ENCODE data around the gene C1RL. TPM values are rescaled to one million over a fixed set of nuclear protein-coding genes. Genes with fewer than 3 reads are reported as not detected.
"Not testable (repeated sequence)": the region's sequence is repeated elsewhere in the genome, so short reads cannot be mapped to it uniquely, and the experiment has no call there.

Gene C1RL
- total RNA-seq, 1 donor from 2014 or later: 10.9 TPM

DNA sequence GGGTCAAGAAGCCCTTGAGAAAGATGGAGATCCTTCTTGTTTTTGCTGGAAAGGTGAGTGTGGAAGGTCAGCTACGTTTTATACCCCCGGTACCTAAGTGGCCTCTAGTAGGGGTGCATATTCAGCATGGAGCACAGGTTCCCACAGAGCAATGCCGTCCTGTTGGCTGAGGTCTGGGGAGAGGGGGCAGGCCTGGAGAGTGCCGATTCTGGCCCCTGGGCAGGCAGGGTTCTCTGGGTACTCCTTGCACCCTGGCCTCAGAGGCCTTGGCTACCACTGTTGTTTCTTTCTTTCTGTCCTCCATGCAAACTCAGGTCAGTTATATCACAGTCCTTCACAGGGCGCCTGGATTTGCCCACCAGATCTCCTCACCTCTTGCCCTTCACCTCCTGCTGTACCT lies 11.2 kb upstream of the C1RL start:
- intact Hi-C loops (cut with micrococcal nuclease): no loop called here
- no peak for DNase-seq
- no peak for ATAC-seq

DNA sequence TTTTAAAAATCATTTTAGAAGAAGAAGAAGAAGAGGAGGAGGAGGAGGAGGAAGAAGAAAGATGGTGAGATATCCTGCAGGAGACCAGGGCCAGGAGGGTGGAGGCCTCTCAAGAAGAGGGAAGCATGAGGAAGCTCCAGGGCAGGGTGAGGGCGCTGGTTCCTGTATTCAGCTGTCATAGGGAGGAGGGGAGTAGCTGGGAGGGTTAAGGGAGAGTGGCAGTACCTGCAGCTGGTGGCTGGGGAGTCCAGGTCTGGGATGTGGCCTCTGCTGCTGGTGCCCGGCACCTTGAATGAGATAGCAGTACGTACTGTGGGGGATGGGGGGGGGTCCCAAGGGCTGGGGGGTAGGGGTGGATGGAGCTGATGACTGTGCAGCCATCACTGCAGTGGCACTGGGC lies 9.9 kb upstream of the C1RL start:
- DNase-seq: no peak
- intact Hi-C loops (cut with micrococcal nuclease): loop anchor here (10.0 kb wide), 1 partner anchor 54 kb away; the partner anchor contains the start of gene C1S
- no peak for ATAC-seq

DNA sequence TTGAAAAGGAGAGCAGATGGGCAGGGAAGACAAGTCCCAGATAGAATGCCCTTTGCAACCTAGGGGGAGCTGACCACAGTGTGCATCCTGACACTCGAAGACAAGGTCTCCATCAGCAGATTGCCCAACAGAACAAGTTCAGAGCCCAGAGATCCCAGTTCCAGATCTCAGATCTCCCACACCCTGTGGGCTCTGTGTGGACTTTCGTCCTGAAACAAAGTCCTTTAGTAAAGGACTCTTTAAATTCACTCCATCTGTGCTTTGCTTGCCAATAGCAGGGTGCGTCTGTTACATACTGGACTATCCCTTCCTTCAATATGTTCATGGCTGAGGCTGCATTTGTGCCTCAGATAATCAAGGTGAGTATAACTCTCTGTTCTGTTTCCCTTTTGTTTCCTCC lies 8.7 kb upstream of the C1RL start:
- DNase-seq (no peak), ATAC-seq (no peak)
- intact Hi-C loops (cut with micrococcal nuclease): loop anchor here (10.0 kb wide), 1 partner anchor 53 kb away; the partner anchor contains the start of gene C1S

DNA sequence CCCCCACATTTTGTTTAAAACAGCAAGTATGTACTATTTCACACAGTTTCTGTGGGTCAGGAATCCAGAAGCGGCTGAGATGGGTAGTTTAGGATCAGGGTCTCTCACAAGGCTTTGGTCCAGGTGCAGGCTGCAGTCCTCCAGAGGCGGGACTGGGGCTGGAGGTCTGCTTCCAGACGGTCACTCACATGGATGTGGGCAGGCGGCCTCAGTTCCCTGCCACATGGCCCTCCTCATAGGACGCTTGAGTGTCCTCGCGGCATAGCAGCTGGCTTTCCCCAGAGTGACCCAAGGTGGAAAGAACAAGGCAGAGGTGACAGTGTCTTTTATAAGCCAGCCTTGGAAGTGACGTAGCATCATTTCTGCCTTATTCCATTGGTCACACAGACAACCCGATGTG lies 7.9 kb upstream of the C1RL start:
- DNase-seq (no peak), ATAC-seq (no peak)
- intact Hi-C loops (cut with micrococcal nuclease): loop anchor here (10.0 kb wide), 1 partner anchor 52 kb away; the partner anchor contains the start of gene C1S

DNA sequence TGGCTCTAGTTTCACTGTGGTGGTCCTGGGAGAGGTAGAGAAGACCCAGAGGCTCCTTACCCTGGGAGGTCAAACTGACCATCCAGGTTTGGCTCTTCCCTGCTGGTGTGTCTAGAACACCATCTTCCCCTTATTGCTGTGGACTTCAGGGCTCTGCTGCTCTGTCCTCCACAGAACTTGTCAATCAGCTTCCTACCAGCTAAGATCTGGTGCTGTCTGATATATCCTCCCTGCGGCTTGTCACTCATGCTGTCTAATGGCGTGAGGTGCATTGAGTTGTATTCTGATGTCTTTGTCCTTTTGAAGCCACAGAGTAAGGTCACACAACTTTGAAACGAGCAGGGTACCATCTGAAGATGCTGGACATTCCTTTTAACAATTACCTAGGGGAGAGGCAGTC lies 7.2 kb upstream of the C1RL start:
- intact Hi-C loops (cut with micrococcal nuclease): loop anchor here (10.0 kb wide), 1 partner anchor 51 kb away; the partner anchor contains the start of gene C1S
- no peak for ATAC-seq
- DNase-seq: no peak

DNA sequence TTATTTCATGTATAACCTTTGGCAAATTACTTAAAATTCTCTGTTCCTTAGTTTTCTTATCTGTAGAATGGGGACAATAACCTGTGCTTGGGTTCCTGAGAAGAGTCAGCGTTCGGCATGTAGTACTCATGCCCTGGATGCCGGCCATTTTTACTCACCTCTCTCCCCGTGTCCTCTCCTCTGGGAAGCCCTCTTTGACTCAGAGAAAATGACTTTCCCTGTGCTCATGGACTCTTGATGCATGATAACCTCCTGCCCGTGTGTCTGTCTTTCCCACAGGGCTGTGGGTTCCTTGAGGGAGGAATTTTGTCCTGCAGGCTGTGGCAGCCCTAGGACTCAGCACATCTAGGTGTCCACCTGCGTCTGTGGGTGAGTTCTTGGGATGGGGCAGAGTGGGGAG lies 5.8 kb upstream of the C1RL start:
- ATAC-seq: no peak
- intact Hi-C loops (cut with micrococcal nuclease): loop anchor here (10.0 kb wide), 1 partner anchor 50 kb away; the partner anchor contains the start of gene C1S
- DNase-seq: no peak

DNA sequence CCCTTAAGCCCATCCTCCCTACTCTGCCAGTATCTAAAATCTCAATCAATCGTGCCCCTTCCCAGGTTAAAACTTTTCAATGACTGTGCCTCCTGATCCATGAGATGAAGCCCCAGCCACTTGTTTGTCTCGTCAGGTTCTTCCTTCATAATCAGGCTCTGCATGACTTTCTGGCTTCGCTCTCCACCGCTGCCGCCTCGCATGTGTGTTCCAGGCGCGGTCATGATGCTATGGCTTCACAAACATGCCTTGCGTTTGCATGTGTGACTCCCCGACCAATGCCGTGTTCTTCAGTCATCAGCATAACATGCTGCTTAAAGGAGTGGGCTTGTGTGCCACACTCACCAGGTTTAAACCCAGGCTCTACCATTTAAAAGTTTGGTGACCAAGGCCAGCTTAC lies 5.0 kb upstream of the C1RL start:
- ATAC-seq: no peak
- no peak for DNase-seq
- intact Hi-C loops (cut with micrococcal nuclease): loop anchor here (10.0 kb wide), 1 partner anchor 49 kb away; the partner anchor contains the start of gene C1S

DNA sequence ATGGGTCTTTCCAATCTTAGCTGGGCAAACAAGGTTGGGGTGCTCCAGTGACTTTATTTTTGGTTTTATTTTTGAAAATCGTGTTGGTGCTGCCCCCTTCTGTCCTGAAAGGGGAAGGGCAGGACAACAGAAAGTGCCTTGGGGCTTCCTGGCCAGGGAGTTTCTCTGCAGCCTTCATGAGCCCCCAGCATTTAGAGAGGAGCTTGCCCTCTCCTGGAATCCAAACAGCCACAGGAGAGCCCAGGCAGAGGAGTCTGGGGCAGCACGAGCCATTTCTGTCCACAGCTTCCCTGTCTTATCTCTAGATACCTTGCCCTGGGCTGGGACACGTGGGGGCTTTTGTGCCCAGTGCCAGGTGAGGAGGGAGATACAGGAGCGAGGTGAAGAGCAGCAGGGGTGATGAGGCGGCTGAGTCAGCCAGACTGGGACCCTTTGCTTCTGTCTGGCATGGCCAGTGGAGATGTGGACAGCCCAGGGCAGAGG lies 4.4 kb upstream of the C1RL start:
- intact Hi-C loops (cut with micrococcal nuclease): loop anchor here (10.0 kb wide), 1 partner anchor 49 kb away; the partner anchor contains the start of gene C1S
- no peak for DNase-seq
- ATAC-seq: no peak

DNA sequence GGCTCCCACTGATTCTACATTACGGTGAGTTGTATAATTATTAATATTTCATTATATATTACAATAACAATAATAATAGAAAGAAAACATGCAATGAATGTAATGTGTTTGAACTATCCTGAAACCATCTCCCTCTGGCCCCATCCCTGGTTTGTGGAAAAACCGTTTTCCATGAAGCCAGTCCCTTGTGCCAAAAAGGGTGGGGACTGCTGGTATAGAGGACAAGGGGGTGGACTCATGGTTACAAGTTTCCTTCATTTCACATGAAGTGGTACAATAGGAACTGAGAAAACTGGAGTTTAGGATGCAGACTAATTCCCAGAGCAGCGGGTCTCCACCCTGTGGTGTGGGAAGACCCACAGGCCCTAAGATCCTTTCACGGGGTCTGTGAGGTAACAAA lies 3.0 kb upstream of the C1RL start:
- intact Hi-C loops (cut with micrococcal nuclease): loop anchor here (10.0 kb wide), 1 partner anchor 47 kb away; the partner anchor contains the start of gene C1S
- ATAC-seq: no peak
- no peak for DNase-seq

DNA sequence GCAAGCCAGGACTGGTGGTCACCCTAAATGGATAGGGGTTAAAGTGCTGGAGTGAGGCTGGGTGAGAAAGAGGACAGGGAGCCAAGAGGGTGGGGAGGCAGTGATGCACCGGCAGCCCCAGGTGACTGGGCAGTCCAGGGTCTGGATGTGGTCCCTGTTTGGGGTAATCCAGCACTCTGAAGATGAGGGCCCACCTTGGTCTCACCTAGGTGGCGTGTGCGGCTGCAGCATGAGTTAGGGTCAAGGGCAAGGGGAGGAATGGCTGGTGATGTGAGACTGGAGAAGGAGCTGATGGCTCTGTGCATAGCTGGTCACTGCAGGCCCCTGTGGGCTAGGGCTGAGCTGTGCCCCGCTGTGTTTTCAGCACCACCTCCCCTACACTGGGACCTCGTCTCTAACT lies 1.6 kb upstream of the C1RL start:
- intact Hi-C loops (cut with micrococcal nuclease): loop anchor here (10.0 kb wide), 1 partner anchor 46 kb away; the partner anchor contains the start of gene C1S
- DNase-seq (no peak), ATAC-seq (no peak)

DNA sequence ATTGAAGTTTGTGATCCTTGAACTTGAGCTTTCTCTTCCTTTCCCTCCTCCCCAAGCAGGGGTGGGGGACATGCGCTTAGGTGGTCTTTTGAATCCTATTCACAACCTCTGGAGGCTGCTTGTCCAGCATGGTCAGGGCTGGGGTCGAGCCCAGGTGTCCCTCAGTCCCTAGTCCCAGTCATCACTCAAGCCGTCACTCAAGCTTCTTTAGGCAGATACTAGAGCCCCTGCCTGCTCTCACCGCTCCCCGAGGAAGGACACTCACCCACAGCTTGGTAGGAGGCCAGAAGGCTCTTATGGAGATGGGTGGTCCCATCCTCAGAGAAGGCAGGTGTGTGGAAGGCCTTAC lies 532 bp upstream of the C1RL start:
- DNase-seq: no peak
- ATAC-seq: no peak
- intact Hi-C loops (cut with micrococcal nuclease): loop anchor here (10.0 kb wide), 1 partner anchor 155 kb away; the partner anchor contains the start of gene PTPN6

DNA sequence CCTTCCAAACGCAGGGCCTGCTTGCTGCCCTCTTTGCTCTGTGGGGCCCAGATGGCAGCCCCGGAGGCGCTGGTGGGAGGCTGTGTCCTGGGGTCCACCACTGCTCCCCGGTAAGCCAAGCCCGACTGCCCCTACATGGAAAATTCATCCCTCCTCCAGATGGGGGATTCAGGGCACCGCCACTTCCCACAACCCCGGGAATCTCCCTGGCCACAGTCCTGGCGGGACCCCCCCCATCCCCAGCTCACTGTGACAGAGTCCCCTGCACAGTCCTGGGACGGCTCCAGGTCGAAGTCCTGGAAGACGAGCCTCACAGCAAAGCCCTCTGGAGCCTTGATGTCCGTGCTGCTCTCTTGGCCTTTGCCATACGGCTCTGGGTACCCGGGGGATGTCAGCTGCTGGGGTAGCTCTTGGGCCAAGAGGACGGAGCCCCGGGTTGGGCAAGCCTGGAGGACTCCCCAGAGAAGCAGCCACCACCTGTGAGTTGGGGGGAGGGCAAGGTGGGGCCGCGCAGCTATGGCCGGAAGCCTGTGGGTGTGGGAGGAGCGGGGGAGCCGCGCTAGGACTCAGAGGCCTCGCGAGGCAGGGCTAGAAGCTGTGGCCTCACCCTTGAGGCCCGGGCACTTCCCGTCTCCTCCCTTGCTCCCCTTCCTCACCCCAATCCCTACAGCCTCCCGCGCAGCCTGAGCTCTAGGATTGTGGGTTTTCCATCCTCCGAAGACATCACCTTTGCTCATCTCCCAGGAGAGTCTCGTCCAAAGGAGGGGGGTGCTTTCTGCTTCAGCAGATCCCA lies 815 bp downstream of the C1RL start:
- DNase-seq (peak; percentile 86), ATAC-seq (peak; percentile 88)
- intact Hi-C loops (cut with micrococcal nuclease): loop anchor here (10.0 kb wide), 1 partner anchor 153 kb away; the partner anchor contains the start of gene PTPN6

DNA sequence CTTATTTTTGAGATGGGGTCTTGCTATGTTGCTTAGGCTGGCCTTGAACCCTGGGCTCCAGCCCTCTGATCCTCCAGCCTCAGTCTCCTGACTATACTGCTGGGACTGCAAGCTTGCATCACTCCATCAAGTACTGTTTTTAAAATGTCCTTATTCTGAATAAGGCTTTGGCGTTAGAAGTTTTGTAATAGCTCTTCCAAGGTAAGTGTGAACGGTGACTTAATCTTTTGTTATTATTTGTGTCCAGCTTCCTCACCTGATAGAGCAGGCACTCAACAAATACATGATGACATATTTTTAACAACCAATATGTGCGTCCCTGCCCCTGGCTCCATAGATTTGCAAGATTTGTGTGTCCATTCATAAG lies 1.4 kb downstream of the C1RL start:
- no peak for ATAC-seq
- DNase-seq: no peak
- intact Hi-C loops (cut with micrococcal nuclease): loop anchor here (10.0 kb wide), 1 partner anchor 153 kb away; the partner anchor contains the start of gene PTPN6

DNA sequence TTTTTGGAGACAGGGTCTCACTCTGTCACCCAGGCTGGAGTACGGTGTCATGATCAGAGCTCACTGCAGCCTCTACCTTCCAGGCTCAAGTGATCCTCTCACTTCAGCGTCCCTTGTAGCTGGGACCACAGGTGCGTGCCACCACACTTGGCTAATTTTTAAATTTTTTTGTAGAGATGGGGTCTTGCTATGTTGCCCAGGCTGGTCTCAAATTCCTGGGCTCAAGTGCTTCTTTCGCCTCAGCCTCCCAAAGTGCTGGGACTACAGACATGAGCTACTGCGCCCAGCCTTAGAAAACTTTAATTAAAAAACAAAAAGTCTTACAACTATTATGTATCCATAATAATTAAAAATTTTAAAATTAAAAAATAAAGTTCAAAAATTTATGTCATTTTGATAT lies 1.8 kb downstream of the C1RL start:
- not testable (repeated sequence) for ATAC-seq, DNase-seq
- intact Hi-C loops (cut with micrococcal nuclease): loop anchor here (10.0 kb wide), 1 partner anchor 152 kb away; the partner anchor contains the start of gene PTPN6

DNA sequence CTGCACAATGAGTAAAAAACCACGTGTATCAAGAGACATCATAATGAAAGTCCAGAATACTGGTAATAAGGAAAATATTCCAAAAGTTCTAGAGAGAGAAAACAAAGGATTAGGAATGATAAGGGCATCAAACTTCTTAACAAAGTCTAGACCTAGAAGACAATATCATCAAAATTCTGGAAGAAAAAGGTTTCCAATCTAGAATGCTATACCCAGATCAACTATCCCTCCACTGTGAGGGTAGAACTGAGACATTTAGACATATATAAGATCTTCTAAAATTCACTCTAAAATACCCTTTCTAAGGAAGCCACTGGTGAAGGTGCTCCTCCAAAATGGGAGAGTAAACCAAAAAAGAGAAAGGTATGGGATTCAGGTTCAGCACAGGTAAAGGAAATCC lies 2.9 kb downstream of the C1RL start:
- ATAC-seq (no peak), DNase-seq (no peak)
- intact Hi-C loops (cut with micrococcal nuclease): loop anchor here (10.0 kb wide), 1 partner anchor 151 kb away; the partner anchor contains the start of gene PTPN6

DNA sequence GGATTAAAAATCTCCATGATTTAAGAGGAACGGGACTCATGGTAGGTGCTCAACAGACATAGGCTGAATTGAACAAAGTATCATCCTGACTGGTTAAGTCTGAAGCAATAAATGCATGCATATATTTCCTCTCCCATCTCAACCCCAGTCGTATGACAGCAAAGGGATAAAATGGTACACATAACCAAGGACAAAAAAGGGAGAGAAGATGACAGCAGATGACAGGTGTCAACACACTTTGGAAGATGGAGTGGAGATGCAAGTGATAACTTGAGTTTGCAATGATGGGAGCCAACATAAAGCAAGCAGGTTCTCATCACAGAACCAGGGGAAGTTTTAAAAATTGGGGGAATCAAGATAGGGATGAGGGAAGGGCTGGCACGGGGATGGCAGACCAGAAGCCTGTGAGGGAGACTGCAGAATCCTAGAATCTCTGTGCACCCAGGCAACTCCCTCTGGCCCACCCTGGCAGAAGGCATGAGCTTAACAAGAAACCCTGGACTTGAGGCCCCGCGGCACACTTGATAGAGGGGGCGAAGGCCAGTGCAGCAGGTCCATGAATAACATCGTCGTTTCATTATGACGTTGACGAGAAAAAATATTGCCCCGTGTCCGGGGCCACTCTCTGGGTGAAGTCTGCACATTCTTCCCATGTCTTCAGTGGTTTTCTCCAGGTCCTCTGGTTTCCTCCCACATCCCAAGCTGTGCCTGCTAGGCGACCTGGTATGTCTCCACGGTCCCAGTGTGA lies 5.0 kb downstream of the C1RL start:
- DNase-seq (no peak), ATAC-seq (no peak)
- intact Hi-C loops (cut with micrococcal nuclease): loop anchor here (10.0 kb wide), 1 partner anchor 149 kb away; the partner anchor contains the start of gene PTPN6

DNA sequence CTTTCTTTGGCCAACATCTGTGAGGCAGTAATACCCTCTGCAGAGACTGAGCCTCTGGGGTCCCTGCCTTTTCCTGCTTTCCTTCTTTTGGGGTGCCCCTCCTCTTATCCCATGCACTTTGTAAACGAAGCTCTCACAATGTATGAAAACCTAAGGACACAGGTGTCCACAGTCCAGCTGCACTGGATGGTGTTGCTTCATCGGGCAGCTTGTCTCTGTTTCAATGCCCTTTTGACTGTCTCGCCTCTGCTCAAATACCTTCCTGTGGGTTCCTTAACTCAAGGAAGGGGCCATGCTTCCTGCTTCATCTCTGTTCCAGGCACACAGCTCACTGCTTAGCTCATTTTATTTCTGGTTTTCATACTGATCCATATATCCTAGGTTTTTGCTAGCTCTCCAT lies 6.4 kb downstream of the C1RL start:
- no peak for ATAC-seq
- intact Hi-C loops (cut with micrococcal nuclease): loop anchor here (10.0 kb wide), 1 partner anchor 148 kb away; the partner anchor contains the start of gene PTPN6

DNA sequence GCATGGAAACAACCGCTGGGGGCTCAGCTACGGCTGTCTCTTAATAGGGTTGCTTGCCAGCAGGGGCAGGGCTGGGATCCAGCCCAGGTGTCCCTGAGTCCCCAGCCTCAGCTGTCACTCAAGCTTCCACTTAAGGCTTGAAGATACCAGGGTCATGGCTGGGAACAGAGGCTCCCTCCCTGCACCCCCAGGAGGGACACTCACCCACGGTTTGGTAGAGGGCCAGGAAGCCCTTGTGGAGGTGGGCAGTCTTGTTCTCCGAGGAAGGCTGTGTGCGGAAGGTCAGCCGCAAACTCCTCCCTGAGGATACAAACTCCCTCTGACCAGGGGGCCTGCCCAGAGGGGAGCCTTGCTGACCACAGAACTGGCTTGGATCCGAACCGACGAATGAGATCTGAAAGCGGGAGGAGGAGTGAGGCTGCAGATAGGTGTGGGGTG lies 7.3 kb downstream of the C1RL start:
- ATAC-seq (peak; percentile 54), DNase-seq (no peak)
- intact Hi-C loops (cut with micrococcal nuclease): loop anchor here (10.0 kb wide), 1 partner anchor 147 kb away; the partner anchor contains the start of gene PTPN6

More for the DNA sequence above, 6.4 kb downstream of the C1RL start:
- no peak for DNase-seq

DNA sequence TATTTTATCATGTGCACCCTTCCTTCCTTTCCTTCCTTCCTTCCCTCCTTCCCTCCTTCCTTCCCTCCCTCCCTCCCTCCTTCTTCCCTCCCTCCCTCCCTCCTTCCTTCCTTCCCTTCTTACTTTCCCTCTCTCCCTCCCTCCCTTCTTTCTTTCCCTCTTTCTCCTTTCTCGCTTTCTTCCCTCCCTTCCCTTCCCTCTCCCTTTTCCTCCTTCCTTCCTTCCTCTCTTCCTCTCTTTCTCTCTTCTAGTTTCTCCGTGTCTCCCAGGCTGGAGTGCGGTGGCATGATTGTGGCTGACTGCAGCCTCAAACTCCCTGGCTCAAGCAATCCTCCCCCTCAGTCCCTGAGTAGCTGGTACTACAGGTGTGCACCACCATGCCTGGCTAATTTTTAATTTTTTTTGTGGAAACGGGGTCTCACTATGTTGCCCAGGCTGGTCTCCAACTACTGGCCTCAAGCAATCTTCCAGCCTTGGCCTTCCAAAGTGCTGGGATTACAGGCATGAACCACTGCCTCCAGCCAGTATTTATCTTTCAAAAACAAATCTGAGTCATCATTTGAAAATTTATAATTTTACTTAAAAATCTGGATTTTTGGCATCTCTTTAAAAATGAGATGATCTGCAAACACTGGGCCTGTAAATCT lies 7.8 kb downstream of the C1RL start:
- DNase-seq (no peak), ATAC-seq (peak; percentile 42)
- intact Hi-C loops (cut with micrococcal nuclease): loop anchor here (10.0 kb wide), 1 partner anchor 146 kb away; the partner anchor contains the start of gene PTPN6

All from left ventricle myocardium superior (tissue), 1 donor.